HG02588 (cell line): ENCODE data around the gene C12orf50.
"Not testable (repeated sequence)": the region's sequence is repeated elsewhere in the genome, so short reads cannot be mapped to it uniquely, and the experiment has no call there.

Experiments used
- ATAC-seq: cut with Tn5 transposase; IDR thresholded peaks from one replicate; pipeline ENCODE4 v1.9.1; 2021; ENCODE audit warnings: mild to moderate bottlenecking, moderate library complexity; ENCODE audit not compliant: unreplicated experiment

C12orf50 gene, protein sequence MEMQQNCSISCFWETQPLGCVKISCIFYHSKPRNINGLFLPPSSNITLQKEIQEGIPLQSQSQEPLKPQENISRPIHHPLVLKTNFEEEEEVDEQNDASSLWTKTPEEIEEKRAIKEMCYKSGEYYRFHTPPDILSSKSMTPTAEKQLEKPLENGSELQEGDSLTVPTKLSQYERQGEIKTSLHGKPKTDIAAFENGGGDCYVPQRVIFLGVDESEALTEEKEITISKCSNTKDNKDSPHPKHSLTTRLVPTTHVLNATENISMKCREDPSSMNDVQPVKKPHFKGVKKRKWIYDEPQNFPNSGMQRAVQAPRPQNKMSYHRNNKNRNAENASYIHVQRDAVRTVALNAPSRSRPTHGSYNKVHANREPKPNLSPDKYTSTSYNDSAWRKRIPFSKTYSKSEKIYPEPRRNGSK

DNA sequence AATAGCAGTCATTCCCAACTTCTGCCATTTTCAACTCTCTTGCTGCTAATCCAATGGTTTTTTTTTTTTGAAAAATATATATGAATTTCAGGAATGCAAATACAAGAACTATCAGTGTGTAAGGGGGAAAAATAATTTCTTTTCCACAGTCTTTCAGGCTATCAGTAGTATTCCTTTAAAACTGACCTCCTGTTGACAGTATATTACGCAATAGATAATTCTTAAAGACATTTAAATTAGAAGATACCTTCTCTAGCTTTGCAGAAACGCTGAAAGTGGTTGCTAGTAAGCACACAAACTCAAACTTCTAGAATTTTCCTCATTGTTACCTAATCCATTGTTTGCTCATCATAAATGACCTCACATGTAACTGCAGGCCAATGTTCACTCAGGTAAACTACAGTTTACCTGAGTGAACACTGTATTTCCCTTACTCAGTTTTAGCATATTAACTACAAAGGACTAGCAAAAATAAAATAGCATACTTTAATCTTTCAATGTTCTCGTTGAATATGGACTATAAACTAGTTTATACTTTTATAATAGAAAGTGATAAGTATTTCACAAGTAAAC, at the start of gene C12orf50:
C12orf50 (minus strand) TSS at position 309 of the 573 bp plus-strand sequence. CDS start 2,439 bp downstream, outside the sequence.
- ATAC-seq = no peak

DNA sequence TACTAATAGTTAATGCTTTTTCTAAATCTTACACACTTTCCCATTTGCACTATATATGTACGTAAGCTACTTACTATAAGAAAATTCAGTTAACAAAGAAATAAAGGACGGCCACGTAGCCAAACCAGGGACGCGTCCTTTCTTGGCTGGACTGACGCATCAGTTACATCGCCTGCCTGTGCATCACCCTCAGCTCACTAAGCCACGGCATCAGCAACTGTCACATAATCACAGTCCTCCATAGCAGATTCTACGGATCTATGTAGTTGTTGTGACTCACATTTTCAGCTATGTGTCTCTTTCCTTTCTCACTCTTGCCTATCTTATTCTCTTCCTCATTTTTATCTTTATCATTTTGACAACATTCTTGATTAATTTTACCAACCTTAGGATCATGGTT, 38.1 kb upstream of the C12orf50 start:
- ATAC-seq = no peak

DNA sequence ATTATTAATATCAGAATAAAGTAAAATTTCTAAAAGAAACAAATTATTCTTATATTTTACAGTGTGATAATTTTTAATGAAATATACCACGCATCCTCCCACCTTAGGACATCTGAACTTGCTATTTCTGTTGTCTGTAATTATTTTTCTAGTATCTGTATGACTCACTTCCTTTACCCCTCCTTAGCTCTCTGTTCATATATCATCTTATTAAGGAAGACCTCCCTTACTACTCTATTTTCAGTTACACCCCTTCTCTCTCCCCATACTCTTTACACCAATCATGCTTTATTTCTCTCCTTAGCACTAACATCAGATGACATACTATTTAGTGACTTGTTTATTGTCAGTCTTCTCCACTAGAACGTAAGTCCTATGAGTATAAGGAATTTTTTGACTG, 34.2 kb upstream of the C12orf50 start:
- ATAC-seq = peak; percentile 73

DNA sequence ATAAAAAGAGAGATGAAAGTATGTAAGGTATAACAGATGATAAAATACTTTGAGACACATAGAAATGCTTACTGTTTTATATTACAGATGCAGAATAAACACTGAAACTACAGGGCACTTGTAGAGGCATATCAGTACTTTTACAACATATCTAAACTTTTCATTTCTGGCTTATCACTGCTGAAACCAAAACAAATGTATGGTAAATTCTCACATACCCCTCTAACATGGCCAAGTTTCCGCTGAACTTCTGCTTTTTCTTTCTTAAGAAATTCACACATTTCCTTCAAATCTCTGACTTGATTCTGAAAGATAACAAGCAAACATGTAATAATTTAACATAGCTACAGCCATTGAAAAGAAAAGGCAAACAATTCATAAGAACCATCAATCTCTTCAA, 33.3 kb upstream of the C12orf50 start:
- ATAC-seq = peak; percentile 68

DNA sequence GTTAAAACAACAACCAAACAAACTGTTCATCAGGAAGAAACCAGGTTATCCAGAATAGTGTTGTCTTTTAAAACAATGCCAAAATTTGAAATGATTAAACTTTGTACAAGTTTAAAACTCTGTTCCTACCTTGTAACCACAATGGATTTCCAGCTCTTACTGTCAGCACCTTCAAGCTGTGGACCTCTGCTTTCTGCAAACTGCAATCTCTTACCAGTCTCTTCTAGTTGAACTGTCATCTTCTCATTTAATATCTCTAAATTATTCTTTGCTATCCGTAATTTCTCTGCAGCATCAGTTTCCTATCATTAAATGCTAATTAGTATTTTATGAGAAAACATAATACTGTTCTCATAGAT, 29.5 kb upstream of the C12orf50 start:
- no peak for ATAC-seq

DNA sequence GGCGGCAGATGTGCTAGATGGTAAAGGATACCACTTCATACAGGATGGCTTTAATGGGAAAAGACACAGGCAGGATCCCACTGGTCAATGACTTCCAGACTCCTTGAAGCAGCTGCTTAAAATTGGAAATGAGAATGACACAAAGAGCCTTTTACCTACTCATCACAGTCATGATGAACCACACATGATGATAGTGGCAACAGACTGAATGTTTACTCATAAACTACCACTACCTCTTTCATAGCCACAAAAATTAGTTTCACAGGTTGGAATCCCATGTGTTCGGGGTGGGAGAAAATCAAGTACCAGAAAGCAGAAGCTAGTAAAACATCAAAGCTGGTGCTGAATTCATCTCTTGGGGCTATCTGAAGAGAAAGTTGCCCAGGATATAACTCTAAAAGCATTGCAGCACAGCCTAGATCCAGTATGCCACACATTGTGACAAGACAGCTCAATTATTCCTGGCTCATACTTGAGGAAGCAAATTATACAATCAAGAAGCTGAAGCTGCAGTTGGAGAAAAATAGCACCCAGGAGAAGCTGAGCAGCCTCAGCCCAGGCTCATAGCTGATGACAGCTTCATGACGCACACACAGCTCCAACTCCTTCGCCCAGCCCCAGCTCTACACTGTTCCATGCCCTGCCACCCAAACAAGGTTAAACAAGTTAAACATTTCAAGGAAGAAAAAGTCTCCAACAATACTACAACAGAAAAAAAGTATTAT, 29.0 kb upstream of the C12orf50 start:
- no peak for ATAC-seq

DNA sequence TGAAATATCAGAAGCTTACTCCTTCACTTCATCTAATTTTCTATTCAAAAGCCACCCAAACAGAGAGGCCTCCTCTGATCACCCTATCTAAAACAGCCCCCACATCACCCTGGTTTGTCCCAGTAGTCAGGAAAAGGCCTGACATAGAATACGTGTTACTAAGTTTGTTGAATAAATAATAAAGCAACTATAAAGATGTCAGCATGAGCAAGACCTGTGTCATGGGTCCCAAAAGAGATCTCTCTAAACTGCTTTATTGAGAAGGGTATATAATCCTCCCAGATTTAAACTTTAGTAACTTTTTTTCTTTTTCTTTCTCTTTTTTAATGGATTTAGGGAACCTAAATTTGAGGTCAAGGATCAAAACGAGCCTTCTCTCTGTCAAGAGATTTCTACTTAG, 27.4 kb upstream of the C12orf50 start:
- no peak for ATAC-seq

DNA sequence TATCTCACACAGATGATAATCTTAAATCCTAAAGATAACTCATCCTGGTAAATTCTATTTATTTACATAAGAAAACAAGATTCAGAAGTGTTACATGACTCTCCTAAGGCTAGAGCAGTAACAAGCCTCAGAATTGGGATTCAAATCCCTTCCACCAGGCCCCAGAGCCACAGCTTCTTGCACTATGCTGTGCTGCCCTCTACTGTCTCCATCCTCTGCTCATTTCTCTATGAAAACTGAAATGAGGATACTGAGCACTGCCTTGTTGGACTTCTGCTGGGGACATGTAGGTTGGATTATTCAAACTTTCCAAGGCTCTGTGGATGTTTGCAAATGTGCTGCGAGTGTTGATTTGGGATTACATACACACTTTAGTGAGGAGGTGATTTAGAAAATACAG, 23.5 kb upstream of the C12orf50 start:
- ATAC-seq = no peak

DNA sequence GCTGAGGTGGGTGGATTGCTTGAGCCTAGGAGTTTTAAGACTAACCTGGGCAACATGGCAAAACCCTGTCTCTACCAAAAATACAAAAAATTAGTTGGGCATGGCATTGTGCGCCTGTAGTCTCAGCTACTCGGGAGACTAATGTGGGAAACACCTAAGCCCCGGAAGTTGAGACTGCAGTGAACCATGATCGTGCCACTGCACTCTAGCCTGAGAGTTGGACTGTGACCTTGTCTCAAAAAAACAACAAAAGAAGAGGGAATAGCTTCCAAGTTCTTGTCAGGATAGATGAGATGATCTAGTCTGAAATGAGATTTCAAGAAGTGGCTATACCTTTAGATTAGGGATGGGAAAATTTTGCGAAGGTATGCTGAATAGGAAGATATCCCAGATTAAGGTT, 14.8 kb upstream of the C12orf50 start:
- no peak for ATAC-seq

DNA sequence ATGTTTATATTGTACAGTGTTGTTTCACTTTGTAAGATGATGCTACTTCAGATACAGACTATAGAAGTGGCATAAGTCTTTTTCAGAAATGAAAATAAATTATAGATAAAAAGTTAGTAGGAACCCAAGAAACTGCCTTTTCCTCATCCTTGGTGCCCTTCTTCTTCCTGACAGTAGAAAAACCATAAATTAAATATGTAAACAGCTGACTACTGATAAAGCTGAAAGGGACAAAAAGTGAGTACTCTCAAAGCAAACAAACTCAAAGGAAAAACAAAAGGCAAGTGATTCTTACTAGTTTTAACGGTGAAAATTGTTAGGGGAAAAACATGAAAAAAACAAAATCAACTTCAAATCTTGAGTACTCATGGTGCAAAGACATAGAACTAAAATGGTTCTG, 8.6 kb upstream of the C12orf50 start:
- no peak for ATAC-seq

DNA sequence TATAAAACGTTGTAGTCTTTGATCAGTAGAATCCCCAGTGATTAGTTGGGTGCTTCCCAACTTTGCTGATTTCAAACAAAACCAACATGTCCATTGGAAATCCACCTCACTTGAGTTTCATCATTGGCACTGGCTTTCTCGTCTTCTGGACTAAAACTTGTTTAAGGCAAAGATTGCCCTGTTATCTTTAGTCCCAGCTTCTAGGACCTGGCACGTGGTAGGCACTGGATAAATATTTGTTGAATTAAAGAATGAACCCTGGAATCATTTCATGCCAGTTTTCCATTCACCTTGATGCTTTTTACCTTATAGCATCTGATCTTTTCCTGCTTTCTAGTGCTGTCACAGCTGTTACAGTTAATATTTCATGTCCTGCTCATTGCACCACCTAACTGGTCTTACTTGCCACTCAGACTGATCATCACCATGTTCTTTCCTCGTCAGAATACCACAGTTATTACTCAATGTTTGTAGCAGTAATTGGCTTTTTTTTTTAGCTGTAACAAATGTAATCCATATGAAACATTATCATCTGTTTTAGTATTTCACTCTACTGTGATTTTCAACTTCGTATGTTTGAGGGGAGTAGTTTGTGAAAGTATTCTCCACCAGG, 7.3 kb upstream of the C12orf50 start:
- ATAC-seq = no peak

DNA sequence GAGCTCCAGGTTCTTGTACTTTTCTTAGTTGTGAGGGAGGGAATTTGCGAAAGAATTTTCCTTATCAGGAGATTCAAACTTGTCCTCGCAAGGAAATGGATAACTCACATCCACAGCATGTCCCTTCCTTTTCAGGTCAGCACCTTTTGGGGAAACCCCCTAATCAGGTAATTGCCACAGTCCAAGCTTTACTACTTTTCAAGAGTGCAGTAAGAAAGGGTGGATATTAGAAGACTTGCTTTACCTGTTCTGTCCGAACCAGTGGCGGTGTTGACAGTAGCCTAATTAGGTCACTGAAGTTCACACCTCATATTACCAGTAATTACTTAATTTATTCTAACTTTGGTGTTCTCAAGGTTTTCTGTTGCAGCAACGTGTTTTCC, 6.7 kb upstream of the C12orf50 start:
- ATAC-seq = peak; percentile 23

DNA sequence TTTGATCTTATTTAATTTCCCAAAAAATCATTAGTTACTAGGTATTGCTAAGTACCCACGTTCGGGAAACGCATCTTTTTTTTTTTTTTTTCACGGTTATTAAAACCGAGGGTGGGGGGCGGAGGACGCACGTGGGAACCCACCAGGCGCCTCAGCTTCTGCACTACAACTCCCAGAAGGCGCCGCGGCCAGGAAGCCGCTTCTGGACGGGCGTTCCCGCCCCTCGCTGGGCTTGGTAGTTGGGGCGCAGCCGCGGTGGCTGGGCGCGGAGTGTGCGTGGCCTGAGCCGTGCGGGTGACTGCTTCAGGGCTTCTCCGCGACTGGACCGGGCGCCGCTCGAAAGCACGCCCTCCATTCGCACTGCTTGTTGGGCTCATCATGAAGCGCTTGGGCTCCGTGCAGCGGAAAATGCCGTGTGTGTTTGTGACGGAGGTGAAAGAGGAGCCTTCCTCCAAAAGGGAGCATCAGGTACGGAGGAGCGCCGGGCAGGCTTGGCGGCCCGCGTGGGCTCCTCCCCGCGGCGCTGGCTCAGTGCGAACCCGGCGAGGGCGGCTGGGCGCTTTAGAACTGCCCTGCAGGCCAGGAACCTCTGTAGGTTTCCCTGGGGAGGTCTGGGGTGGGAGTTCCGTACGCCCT, 6.2 kb upstream of the C12orf50 start:
- peak; percentile 100 for ATAC-seq

DNA sequence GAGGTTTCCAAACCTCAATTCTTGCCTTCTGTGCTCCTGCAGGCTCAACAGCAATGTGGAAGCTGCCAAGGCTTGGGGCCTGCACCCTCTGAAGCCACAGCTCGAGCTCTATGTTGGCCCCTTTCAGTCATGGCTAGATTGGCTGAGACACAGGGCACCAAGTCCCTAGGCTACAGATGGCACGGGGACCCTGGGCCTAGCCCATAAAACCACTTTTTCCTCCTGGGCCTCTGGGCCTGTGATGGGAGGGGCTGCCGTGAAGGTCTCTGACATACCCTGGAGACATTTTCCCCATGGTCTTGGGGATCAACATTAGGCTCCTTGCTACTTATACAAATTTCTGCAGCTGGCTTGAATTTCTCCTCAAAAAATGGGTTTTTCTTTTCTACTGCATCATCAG, 2.0 kb upstream of the C12orf50 start:
- ATAC-seq = not testable (repeated sequence)

DNA sequence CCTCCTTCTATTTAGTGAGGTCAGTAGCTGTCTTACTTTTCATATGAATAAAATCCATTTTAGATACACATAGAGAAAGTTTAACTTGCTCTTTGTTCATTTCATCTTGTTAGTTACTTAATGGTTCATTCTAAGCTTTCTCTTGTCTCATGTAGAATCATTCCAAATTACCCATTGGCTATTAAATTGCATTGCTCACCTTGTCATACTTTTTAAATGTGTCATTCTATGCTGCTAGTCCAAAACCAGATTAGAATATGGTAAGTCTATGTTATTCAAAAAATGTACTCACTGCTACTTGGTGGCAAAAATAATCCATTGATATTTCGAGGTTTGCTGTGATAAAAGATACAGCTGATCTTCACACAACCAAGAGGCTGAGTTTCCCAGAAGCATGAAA, 3.0 kb downstream of the C12orf50 start:
- ATAC-seq = no peak

DNA sequence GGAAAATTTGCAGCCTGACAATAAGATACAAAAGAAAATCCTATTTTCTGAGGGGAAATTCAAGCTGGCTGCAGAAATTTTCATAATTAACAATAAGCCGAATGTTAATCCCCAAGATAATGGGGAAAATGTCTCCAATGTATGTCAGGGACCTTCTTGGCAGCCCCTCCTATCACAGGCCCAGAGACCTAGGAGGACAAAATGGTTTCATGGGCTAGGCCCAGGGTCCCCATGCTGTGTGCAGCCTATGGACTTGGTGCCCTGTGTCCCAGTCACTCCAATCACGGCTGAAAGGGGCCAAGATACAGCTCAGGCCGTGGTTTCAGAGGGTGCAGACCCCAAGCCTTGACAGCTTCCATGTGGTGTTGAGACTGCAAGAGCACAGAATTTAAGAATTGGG, 11.2 kb downstream of the C12orf50 start:
- no peak for ATAC-seq

DNA sequence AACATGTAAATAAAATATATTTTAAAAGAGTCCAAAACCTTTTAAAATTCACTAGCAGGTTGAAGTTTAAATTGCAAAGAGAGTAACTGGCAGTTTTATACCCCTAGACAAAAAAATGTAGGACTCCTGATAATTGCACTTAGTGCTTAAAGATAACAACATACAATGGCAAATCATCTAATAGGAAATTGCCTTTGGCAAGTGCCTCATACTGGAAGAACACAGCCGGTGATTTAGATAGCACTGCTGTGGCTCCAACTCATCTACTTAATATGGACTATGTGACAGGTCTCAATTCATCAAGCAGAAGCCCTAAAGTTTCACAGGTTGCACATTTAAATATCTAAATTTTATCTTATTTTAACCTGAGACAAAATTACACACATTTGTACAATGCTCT, 13.4 kb downstream of the C12orf50 start:
- ATAC-seq = no peak

DNA sequence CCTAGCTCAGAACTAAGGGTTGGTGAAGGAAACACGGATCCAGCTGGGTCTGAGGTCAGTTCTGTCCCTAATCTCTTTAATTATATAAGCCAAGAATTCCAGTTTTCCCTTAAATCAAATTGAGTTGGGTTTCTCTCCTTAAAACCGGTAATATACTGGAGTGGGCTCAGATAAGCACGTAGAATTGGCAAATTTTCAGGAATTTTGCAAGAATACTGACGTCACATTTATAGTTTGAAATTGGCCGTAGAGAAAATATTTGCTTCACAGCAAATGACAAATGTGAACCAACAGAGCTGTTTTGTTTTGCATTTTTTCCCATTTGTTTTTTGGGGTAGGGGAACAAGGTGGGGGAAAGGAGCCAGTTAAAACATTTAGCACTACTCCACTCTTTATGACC, 17.4 kb downstream of the C12orf50 start:
- ATAC-seq = no peak

DNA sequence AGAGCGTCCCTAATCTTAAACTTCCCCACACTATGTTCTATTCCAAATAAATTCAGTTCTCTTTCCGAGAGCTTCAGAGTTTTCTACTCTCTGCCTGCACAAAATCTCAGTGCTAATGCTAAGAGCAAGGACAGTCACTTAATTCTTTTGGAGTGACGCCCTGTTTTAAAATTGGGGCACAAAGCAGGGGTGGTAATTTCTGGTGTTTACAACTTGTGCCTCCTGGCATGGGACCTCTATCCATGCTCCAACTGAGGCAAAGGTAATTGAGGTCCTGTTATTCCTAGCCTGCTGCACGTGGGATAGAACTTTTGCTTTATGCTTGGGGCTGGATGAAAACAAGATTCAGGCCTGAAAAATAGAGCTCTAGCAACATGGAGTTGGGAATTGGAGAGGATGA, 22.9 kb downstream of the C12orf50 start:
- ATAC-seq = no peak

DNA sequence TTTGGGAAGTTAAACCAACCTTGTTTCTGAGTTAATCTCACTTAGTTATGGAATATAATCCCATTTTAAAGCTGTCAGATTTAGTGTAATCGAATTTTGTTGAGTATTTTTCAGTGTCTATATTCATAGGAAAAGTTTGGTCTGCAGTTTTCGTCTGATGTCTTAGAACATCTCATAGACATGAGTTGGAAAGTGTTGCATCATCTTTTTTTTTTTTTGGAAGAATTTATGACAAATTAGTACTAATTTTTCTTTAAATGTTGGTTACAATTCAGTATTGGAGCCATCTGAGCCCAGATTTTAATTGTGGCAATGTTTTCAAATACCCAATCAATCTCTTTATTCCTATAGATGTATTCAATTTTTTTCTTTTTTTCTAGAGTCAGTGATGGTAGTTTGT, 27.9 kb downstream of the C12orf50 start:
- ATAC-seq = no peak

DNA sequence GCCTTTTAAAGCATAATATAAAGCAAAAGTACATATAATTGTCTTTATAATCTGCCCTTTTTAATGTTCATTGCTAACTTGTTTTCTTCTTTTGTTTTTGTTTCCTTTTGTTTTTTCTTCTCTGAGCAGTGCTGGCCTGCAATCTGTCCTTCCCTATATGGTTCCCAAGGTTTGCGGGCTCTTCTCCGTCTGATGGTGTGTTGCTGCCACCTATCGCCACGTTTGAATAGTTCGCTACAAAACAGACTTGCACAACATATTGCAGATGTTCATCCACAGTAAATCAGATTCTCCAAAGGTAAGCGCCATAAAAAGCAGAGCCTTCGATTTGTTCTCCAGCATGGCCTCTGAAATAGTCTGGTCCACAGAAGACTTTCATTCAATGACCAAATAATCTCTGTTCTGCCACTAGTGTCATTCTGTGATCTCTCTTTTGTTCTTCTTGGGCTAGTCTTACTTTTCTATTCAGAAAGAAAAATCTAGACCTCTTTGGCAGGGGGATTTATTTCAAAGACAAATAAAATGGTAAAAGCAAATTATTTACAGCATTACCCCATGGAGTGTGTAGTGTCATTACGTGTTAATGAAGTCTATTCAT, 33.5 kb downstream of the C12orf50 start:
- ATAC-seq = peak; percentile 86
